NCI-H460 (cell line): Measurements from ENCODE around the gene SLC35D1. TPM values are rescaled to one million over a fixed set of nuclear protein-coding genes. Genes with fewer than 3 reads are reported as not detected.
"Not testable (repeated sequence)": the region's sequence is repeated elsewhere in the genome, so short reads cannot be mapped to it uniquely, and the experiment has no call there.

Source experiments
- DNase-seq: peaks from one replicate; pipeline ENCODE4 v3.0.0-alpha.2; 2016; ENCODE audit warnings: low read depth; ENCODE audit errors: extremely low read depth
- small RNA-seq, 2 experiments: library from RNA; depleted of rRNA; stranded (forward); fragments of <200 nt; gene quantifications; one replicate each; pipeline ENCODE3, GENCODE V24; 2014
- total RNA-seq: library from RNA; depleted of rRNA; stranded (reverse); fragments of >200 nt; shearing (Covaris generic); gene quantifications from 2 replicates; pipeline ENCODE4 v1.2.3, GENCODE V29; 2014; rRNA removed

The SLC35D1 gene
- total RNA-seq, 1 experiment from 2014 or later, result 10.1 TPM

DNA sequence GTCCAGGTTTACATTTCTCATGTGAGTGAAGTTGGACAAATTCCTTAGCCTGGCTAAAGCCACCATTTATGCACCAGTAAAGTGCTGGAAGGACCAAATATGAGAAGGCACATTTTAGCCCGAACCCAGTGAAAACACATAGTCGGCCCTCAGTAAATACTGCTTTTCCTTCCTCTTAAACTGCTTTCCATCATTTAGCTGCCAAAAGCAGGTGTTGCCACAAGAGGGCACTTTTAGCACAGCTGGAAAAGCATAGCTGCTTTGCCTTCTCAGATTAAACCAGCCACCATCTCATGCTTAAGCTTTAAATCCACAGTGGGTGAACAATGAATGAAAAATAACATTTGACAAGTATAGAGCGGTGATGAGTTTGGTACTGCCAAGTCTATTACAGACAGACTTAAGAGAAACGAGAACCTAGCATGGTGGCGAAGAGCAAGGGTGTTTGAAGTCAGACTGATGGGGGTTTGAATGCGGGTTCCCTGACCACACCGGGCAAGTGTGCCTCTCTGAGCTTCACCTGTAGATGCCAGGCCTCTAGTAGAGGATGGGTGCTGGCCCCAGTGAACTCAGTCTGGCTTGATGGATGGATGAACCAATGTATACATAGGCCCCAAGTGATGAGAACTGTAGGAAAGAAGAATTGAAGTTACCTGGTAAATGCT is 57.8 kb downstream of the SLC35D1 start:
- peak; percentile 57 for DNase-seq

DNA sequence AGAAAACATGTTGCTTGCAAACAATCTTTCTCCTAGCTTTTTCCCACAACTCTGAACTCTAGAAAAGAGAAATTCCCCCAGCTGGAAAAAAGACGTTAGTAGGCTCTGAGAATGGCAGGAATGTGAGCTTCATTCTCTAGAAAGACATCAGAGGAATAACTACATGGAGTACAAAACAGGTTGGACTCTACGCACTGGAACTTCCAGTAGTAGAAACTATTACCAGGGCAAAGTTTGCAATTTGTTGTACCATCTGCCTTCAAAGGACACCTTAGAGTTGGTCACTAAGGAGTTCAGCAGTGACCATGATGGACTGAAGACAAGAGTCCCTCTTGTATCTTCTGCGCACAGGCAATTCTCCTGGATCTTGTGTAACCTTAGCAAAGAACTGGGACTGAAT is 60.9 kb downstream of the SLC35D1 start:
- DNase-seq, result no peak

DNA sequence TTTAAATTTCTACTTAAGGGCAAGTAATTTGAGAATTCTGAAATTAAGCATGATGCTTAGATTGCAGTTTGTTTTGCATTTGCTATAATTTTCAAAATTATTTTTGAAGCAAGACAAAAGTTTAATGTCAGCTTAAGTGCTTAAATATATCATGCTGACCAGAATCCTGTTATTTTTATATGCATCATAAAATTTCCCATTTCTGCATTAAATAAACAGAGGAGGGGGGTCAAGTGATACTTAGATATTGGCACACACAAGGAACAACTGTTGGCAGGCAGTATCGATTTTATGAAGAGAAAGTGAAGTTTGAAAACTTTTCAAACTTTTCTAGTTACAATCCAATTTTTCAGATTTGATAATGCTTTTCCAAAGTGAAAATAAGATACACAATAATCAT is 68.1 kb downstream of the SLC35D1 start:
- no peak for DNase-seq

DNA sequence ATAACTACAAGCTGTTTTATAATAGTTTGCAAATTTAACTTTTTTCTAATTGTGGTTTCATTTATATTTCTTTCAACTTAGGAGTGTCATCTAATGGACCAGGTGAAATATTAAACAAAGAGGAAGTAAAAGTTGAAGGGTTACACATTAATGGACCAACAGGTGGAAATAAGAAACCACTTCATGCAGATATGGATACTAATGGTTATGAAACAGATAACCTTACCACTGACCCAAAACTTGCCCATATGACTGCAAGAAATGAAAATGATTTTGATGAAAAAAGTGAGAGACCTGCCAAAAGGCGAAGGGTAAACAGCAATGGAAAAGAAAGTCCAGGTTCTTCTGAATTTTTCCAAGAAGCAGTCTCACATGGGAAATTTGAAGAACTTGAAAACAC is 69.5 kb downstream of the SLC35D1 start:
- no peak for DNase-seq

DNA sequence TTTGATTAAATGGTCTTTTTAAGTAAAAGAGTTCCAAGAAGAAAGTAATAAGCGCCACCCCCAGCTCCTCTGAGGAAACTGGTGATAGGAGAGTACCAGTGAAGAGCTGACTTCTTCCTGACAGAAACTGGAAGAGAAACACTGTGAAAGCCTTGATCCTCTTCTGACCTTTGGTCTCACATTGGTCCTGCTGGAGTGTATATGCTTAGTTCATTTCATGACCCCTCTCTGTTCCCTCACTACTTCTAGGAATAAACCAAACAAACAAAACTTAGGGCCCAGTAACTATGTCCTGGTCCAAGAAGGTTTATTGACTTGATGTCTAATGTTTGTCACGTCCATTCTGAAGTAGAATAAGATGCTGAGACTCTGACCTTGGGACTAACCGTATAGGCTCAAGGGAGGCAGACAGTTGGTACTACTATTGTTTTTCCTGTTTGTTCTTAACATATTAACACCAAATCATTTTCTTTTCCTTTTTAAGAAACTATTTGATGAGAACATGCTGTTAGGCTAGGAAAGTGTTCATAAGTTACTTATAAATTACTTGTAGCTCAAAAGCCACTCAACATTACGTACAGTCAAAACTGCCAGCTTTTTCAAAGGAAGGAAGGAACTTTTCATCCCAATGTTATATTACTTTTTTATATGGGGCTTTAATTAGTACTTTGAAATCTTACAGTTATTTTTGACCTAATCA is 71.2 kb downstream of the SLC35D1 start:
- DNase-seq, result no peak

DNA sequence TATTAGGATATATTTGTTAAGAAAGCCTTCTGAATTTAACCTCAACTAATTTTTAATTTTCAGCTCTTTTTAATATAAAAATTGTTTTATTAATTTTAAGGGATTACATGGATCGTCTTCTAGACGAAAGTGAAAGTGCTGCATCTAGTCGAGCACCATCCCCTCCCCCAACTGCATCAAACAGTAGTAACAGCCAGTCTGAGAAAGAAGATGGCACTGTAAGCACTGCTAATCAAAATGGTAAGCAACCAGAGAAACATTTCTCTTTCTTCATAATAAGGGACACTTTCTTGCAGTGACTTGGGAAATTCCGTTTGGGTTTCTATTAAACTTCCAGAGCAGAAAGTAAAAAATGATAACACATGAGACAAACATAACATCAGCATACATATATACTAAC is 72.3 kb downstream of the SLC35D1 start:
- DNase-seq, result no peak

DNA sequence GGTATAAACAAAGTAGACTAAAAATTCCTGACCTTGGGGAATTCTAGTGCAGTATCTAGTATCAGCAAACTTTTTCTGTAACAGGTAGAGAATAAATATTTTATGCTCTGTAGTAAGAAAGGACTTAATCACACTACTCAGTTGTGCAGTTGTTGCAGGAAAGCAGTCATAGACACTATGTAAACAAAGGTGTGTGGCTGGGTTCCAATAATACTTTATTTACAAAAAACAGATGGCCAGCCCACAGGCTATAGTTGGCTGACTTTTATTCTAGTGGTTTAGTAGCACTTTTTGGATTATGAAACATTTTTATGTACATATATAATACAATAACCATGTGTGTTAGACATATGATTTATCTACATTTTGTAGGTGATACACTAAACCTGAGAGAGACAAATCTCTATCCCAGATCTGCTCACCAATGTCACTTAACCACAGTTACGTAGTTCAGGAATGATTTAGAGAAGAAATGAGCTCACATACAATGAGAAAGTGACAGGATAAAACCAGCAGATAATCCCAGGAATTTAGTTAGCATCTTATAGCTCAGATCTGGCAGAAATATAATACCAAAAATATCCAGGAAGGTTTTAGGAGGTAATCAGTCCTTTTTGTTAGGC is 73.1 kb downstream of the SLC35D1 start:
- no peak for DNase-seq

DNA sequence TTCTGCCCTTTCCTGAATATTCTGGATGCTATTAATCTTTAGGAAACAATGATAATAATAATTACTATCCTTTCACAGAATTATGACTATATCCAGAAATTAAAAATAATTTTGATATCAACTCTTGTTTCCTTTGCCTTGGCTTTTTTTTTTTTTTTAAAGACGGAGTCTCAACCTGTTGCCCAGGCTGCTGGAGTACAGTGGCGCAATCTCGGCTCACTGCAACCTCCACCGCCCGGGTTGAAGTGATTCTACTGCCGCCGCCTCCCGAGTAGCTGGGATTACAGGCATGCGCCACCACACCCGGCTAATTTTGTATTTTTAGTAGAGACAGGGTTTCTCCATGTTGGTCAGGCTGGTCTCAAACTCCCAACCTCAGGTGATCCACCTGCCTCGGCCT is 74.3 kb downstream of the SLC35D1 start:
- DNase-seq, result not testable (repeated sequence)

DNA sequence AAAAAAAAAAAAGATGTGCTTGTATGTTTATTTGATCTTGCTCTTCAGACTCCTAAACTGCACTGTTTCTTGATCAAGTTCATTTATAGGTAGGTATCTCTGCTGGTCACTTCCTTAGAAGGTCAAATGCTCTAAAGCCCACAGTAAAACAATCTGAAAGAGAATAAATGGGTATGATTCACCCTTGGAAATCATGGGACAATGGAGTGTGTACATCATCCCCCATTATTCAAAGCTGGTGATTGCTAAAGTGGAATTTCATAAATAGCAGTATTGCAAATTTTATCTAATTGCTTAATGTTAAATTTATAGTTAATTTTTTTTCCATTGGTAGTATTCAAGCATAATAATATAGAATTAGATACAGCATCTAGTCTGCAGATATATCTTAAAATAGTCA is 75.7 kb downstream of the SLC35D1 start:
- DNase-seq, result no peak

DNA sequence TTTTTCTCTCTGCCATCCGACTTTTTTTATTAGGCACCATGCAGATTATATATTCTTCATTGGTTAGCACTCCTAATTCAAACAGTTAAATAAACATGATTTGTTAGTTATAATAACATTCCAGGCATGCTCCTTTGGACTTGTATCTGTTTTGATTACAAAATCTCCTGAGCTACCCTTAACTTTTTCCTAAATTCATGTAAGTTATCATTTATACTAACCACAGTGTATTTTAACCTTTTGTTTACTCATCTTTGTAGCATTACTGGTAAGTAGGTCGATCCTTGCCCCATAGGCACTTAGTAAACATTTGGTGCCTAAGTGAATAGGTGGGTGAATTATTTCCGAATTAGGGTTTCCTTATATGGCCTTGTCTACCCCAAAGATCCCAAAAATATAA is 85.4 kb downstream of the SLC35D1 start:
- no peak for DNase-seq

DNA sequence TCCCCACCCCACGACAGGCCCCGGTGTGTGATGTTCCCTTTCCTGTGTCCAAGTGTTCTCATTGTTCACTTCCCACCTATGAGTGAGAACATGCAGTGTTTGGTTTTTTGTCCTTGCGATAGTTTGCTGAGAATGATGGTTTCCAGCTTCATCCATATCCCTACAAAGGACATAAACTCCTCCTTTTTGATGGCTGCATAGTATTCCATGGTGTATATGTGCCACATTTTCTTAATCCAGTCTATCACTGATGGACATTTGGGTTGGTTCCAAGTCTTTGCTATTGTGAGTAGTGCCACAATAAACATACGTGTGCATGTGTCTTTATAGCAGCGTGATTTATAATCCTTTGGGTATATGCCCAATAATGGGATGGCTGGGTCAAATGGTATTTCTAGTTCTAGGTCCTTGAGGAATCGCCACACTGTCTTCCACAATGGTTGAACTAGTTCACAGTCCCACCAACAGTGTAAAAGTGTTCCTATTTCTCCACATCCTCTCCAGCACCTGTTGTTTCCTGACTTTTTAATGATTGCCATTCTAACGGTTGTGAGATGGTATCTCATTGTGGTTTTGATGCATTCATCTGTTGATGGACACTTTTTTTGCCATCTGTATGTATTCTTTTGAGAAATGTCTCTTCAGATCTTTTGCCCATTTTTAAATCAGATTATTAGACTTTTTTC is 87.6 kb downstream of the SLC35D1 start:
- DNase-seq, result not testable (repeated sequence)

DNA sequence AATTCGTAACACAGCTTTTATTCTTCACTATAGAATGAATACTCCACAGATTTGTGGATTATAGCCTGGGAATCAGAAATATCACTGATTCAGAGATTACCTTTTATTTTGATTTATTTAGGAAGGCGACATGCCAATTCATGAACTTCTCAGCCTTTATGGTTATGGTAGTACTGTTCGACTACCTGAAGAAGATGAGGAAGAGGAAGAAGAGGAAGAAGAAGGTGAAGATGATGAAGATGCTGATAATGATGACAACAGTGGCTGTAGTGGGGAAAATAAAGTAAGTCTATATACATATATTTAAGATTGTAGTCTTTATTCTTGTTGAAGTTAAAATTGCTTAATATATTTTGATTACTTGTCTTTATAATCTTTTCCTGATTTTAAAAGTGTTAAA is 96.0 kb downstream of the SLC35D1 start:
- DNase-seq, result no peak

DNA sequence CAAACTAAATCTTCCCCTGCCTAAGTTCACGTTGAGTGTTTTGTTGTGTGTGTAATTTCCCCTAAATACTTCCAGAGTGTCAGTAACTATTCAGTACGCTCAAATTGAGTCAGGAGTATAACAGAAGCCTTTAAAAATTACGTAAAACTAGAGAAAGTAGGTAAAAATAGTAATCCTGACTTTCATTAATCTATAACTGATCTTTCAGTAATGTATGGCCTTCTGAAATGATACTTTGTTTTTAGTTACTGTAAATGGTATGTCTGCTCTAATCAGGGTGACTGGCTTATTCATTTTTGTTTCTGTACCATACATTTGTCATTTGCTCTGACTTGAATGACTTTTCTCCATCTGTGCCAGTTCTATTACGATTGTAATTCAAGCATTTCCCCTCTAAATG is 99.7 kb downstream of the SLC35D1 start:
- no peak for DNase-seq

DNA sequence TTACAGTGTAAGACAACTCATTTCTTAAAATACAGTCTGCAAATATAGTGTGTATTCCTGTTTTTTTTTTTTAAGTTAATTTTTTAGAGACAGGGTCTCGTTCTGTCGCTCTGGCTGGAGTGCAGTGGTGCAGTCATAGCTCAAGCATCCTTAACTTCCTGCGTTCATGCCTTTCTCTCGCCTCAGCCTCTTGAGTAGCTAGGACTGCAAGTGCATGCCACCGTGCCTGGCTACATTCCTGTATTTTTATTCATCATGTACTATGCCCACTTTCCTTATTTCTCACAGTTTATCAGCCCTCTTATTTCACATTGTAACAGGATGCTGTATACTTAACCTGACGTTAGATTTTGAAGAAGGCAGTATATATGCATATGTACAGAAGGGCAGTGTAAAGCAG is 102.4 kb downstream of the SLC35D1 start:
- DNase-seq, result no peak

Small RNA genes lying within 50 kb of the gene (small RNA-seq; reads per million reads assigned to genes)
- gene RF00322, result 0 reads per million in 2 experiments

Other genes with a start within 250 kb of the SLC35D1 start
- gene DNAI4, start 129.3 kb downstream of the SLC35D1 start, total RNA-seq, result 2.3 and 2.9 TPM in 2 replicates
- gene MIER1, start 129.2 kb downstream of the SLC35D1 start, total RNA-seq, result 31.1 and 35.8 TPM in 2 replicates
- not detected in 2 replicates for gene C1orf141, start 80.8 kb upstream of the SLC35D1 start, total RNA-seq
- not detected in 2 replicates for gene IL23R, start 112.3 kb upstream of the SLC35D1 start, total RNA-seq